Panc1 (cell line): ENCODE data around the gene DMAC2. TPM values are rescaled to one million over a fixed set of nuclear protein-coding genes. Genes with fewer than 3 reads are reported as not detected.

Source experiments
- ATAC-seq: fragments of 200-7000 bp; cut with Tn5 transposase; 2 replicates; pipeline ENCODE4 v1.9.1; 2020; ENCODE audit warnings: mild to moderate bottlenecking, moderate library complexity
- BruUV-seq: library from RNA; stranded (reverse); fragments of 400-500 nt; replicated peaks from 2 replicates; lab custom pipeline; 2021; lab: Mats Ljungman, UMichigan
- CTCF ChIA-PET: fragments of 300-600 bp; sonication (Branson Sonifier 250); formaldehyde crosslinking; loops from one replicate; lab custom pipeline; 2022; ENCODE audit warnings: antibody characterized with exemption; lab: Charles Lee
- POLR2A ChIA-PET: fragments of 300-600 bp; sonication (Branson Sonifier 250); formaldehyde crosslinking; loops from one replicate; lab custom pipeline; 2022; ENCODE audit warnings: antibody characterized with exemption; lab: Charles Lee
- DNase-seq: peaks from one replicate; pipeline ENCODE4 v3.0.0-alpha.2; 2010; ENCODE audit warnings: low read depth, low spot score
- H3K27ac ChIP-seq: 2 replicates; pipeline ENCODE4 v1.5.1; 2011; ENCODE audit warnings: mild to moderate bottlenecking, low read length, inconsistent platforms
- H3K27me3 ChIP-seq: fragments of 200-500 bp; sonication (Bioruptor generic); 2 replicates; pipeline ENCODE4 v1.6.0; 2014; ENCODE audit warnings: low read length, inconsistent platforms; ENCODE audit not compliant: control insufficient read depth, insufficient read depth
- H3K36me3 ChIP-seq: fragments of 200-500 bp; sonication (Bioruptor generic); 2 replicates; pipeline ENCODE4 v1.5.1; 2014; ENCODE audit warnings: inconsistent platforms, mild to moderate bottlenecking, low read length, moderate library complexity; ENCODE audit not compliant: control insufficient read depth, insufficient read depth
- H3K4me1 ChIP-seq: 2 replicates; pipeline ENCODE4 v1.5.1; 2011; ENCODE audit warnings: inconsistent platforms, mild to moderate bottlenecking, low read length, moderate library complexity; ENCODE audit not compliant: control insufficient read depth, insufficient read depth
- H3K4me3 ChIP-seq, 2 experiments: 2 replicates each; pipeline ENCODE4 v1.5.1; 2011 to 2012; ENCODE audit warnings: low read depth in 2 of 2, low read length in 2 of 2, mild to moderate bottlenecking in 2 of 2, inconsistent platforms in 1 of 2, moderate library complexity in 1 of 2
- H3K9me3 ChIP-seq: fragments of 200-500 bp; sonication (Bioruptor generic); 2 replicates; pipeline ENCODE4 v1.5.1; 2014; ENCODE audit warnings: low read depth, mild to moderate bottlenecking, inconsistent platforms, low read length, moderate library complexity; ENCODE audit not compliant: control insufficient read depth, insufficient read depth
- POLR2AphosphoS5 ChIP-seq: IDR thresholded peaks from 2 replicates; pipeline ENCODE4 v1.6.1; 2012; ENCODE audit warnings: mild to moderate bottlenecking, low read depth, low read length, moderate library complexity
- SIN3A ChIP-seq: IDR thresholded peaks from 2 replicates; pipeline ENCODE4 v1.6.1; 2012; ENCODE audit warnings: low read depth, mild to moderate bottlenecking, low read length, moderate library complexity, borderline replicate concordance; ENCODE audit not compliant: insufficient read depth
- TCF7L2 ChIP-seq: IDR thresholded peaks from 2 replicates; pipeline ENCODE4 v1.6.1; 2011; ENCODE audit warnings: mild to moderate bottlenecking, low read depth, low read length, inconsistent platforms
- in situ Hi-C: cut with HindIII; loops from 2 replicates; pipeline ENCODE4 v1.10.0; 2016; ENCODE audit warnings: low sequenced_read_pairs, low pct_unique_long_range_greater_than_20kb
- intact Hi-C: fragments of 100-400 bp; cut with micrococcal nuclease; formaldehyde crosslinking; loops from one replicate; pipeline ENCODE4 v1.10.0; 2022; ENCODE audit not compliant: unreplicated experiment
- total RNA-seq: library from RNA; stranded (reverse); gene quantifications from one replicate; pipeline ENCODE4 v1.2.1, GENCODE V29; 2021; ENCODE audit not compliant: unreplicated experiment
- TF ChIP-seq, protein P1 (sequence below), 2 experiments: IDR thresholded peaks; 2 replicates each; pipeline ENCODE4 v1.6.1; 2011 to 2012; ENCODE audit warnings: low read depth in 2 of 2, control low read depth in 1 of 2, low read length in 1 of 2, mild to moderate bottlenecking in 1 of 2, moderate library complexity in 1 of 2; ENCODE audit not compliant: insufficient read depth in 1 of 2
- TF ChIP-seq, protein P2 (sequence below): fragments of 450-650 bp; IDR thresholded peaks from 2 replicates; pipeline ENCODE4 v1.5.1; 2017; ENCODE audit warnings: mild to moderate bottlenecking

DMAC2 gene
- total RNA-seq, 1 experiment from 2014 or later = 37.5 TPM

DNA sequence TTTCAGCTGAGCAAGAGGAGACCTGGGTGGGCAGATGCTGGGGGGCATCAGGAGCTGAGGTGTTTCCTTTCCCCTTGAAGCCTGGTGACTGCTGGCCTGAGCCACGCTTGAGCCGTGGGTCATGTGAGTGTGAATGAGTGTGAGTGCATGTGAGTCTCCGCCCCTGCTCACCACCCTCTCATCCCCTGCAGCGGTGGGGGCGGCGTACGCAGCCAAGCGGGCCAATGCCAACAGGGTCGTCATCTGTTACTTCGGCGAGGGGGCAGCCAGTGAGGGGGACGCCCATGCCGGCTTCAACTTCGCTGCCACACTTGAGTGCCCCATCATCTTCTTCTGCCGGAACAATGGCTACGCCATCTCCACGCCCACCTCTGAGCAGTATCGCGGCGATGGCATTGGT, 17.7 kb downstream of the DMAC2 start:
- no TSS peak for BruUV-seq
- no peaks in the 10 kb centered on the region for H3K27me3 ChIP-seq
- H3K27ac ChIP-seq = no peak overlapping the region
- in situ Hi-C loops (no loop called here), intact Hi-C loops (no loop called here)
- no peak for DNase-seq
- H3K4me3 ChIP-seq = no peak overlapping the region
- CTCF ChIA-PET = no interaction called here
- no peak for ATAC-seq
- TF ChIP-seq, protein P1, sequence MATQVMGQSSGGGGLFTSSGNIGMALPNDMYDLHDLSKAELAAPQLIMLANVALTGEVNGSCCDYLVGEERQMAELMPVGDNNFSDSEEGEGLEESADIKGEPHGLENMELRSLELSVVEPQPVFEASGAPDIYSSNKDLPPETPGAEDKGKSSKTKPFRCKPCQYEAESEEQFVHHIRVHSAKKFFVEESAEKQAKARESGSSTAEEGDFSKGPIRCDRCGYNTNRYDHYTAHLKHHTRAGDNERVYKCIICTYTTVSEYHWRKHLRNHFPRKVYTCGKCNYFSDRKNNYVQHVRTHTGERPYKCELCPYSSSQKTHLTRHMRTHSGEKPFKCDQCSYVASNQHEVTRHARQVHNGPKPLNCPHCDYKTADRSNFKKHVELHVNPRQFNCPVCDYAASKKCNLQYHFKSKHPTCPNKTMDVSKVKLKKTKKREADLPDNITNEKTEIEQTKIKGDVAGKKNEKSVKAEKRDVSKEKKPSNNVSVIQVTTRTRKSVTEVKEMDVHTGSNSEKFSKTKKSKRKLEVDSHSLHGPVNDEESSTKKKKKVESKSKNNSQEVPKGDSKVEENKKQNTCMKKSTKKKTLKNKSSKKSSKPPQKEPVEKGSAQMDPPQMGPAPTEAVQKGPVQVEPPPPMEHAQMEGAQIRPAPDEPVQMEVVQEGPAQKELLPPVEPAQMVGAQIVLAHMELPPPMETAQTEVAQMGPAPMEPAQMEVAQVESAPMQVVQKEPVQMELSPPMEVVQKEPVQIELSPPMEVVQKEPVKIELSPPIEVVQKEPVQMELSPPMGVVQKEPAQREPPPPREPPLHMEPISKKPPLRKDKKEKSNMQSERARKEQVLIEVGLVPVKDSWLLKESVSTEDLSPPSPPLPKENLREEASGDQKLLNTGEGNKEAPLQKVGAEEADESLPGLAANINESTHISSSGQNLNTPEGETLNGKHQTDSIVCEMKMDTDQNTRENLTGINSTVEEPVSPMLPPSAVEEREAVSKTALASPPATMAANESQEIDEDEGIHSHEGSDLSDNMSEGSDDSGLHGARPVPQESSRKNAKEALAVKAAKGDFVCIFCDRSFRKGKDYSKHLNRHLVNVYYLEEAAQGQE (IDR thresholded peaks at IDR 0.05; ENCODE audit: insufficient read depth in 1 of 2, low read depth in 2 of 2, low read length in 1 of 2) = no peak
- TF ChIP-seq SIN3A (no peak), POLR2AphosphoS5 (no peak), TCF7L2 (no peak)
- TF ChIP-seq, protein P2, sequence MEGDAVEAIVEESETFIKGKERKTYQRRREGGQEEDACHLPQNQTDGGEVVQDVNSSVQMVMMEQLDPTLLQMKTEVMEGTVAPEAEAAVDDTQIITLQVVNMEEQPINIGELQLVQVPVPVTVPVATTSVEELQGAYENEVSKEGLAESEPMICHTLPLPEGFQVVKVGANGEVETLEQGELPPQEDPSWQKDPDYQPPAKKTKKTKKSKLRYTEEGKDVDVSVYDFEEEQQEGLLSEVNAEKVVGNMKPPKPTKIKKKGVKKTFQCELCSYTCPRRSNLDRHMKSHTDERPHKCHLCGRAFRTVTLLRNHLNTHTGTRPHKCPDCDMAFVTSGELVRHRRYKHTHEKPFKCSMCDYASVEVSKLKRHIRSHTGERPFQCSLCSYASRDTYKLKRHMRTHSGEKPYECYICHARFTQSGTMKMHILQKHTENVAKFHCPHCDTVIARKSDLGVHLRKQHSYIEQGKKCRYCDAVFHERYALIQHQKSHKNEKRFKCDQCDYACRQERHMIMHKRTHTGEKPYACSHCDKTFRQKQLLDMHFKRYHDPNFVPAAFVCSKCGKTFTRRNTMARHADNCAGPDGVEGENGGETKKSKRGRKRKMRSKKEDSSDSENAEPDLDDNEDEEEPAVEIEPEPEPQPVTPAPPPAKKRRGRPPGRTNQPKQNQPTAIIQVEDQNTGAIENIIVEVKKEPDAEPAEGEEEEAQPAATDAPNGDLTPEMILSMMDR = no peak
- H3K4me1 ChIP-seq = no peaks in the 10 kb centered on the region
- no peaks in the 10 kb centered on the region for H3K36me3 ChIP-seq
- POLR2A ChIA-PET = no interaction called here
- H3K9me3 ChIP-seq = no peaks in the 10 kb centered on the region

DNA sequence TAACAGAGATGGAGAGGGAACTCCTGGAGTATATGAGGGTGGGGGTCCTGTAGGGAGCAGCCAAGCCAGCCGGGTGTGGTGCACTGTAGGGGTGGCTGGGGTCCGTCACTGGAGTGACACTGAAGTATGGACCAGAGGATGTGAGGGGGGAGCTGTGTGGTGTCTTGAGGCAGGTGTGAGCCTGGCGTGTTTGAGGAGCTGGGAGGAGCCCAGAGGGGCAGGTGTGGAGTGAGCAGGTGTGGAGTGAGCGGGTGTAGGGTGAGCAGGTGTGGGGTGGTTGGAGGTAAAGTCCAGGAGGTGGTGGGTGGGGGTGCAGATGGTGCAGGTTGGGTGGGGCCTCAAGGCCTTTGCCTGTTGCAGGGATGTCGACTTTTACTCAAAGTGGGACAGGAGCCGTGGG, 18.4 kb downstream of the DMAC2 start:
- Histone ChIP-seq H3K27me3 (no peaks in the 10 kb centered on the region), H3K4me1 (no peaks in the 10 kb centered on the region), H3K27ac (no peak overlapping the region), H3K4me3 (no peak overlapping the region), H3K9me3 (no peaks in the 10 kb centered on the region), H3K36me3 (no peaks in the 10 kb centered on the region)
- TF ChIP-seq, protein P2 = no peak
- TF ChIP-seq SIN3A (no peak), POLR2AphosphoS5 (no peak), TCF7L2 (no peak)
- TF ChIP-seq, protein P1 (IDR thresholded peaks at IDR 0.05; ENCODE audit: insufficient read depth in 1 of 2, low read depth in 2 of 2, low read length in 1 of 2) = no peak
- POLR2A ChIA-PET = no interaction called here
- DNase-seq = no peak
- BruUV-seq = no TSS peak
- intact Hi-C loops = no loop called here
- ATAC-seq = no peak
- CTCF ChIA-PET = no interaction called here
- in situ Hi-C loops = no loop called here
